A172 (cell line): Measurements from ENCODE around the gene TRIM62. TPM values are rescaled to one million over a fixed set of nuclear protein-coding genes. Genes with fewer than 3 reads are reported as not detected.

ENCODE experiments used
- DNase-seq: peaks from one replicate; pipeline ENCODE4 v3.0.0-alpha.2; 2015; ENCODE audit warnings: low spot score
- total RNA-seq: library from RNA; depleted of rRNA; stranded (reverse); fragments of >200 nt; shearing (Covaris generic); gene quantifications from 2 replicates; pipeline ENCODE4 v1.2.3, GENCODE V29; 2014; rRNA removed

Gene TRIM62
- total RNA-seq = 1.00 and 1.4 TPM in 2 replicates

GRCh38 chr1:33181921-33182341 is at the start of gene TRIM62:
Gene TRIM62, minus strand, starts transcription at chr1:33182043. Its CDS starts 611 bp downstream, at chr1:33181432.
- peak; percentile 23 for DNase-seq

GRCh38 chr1:33231166-33231565 is 49.3 kb upstream of the TRIM62 start:
- DNase-seq = no peak

- DNase-seq = no peak
These were observed 47.2 kb upstream of the TRIM62 start for GRCh38 chr1:33228935-33229487.

- no peak for DNase-seq
These were observed 43.7 kb upstream of the TRIM62 start for GRCh38 chr1:33225586-33225985.

GRCh38 chr1:33224166-33224707 is 42.4 kb upstream of the TRIM62 start:
- DNase-seq = no peak

- no peak for DNase-seq
These were observed 40.5 kb upstream of the TRIM62 start for GRCh38 chr1:33222381-33222780.

GRCh38 chr1:33221385-33221758 is 39.5 kb upstream of the TRIM62 start:
- no peak for DNase-seq

- no peak for DNase-seq
These were observed 39.0 kb upstream of the TRIM62 start for GRCh38 chr1:33220676-33221384.

- no peak for DNase-seq
These were observed 38.2 kb upstream of the TRIM62 start for GRCh38 chr1:33219886-33220661.

- no peak for DNase-seq
These were observed 30.1 kb upstream of the TRIM62 start for GRCh38 chr1:33211972-33212371.

- DNase-seq = no peak
These were observed 24.5 kb upstream of the TRIM62 start for GRCh38 chr1:33206340-33206739.

- no peak for DNase-seq
These were observed 13.7 kb upstream of the TRIM62 start for GRCh38 chr1:33195556-33195955.

- DNase-seq = no peak
These were observed 10.0 kb upstream of the TRIM62 start for GRCh38 chr1:33191731-33192275.

GRCh38 chr1:33190701-33191100 is 8.9 kb upstream of the TRIM62 start:
- DNase-seq = no peak

- no peak for DNase-seq
These were observed 6.9 kb upstream of the TRIM62 start for GRCh38 chr1:33188572-33189275.

GRCh38 chr1:33186936-33187335 is 5.1 kb upstream of the TRIM62 start:
- no peak for DNase-seq

- DNase-seq = no peak
These were observed 3.7 kb upstream of the TRIM62 start for GRCh38 chr1:33185541-33185940.

- DNase-seq = no peak
These were observed 1.5 kb upstream of the TRIM62 start for GRCh38 chr1:33183306-33183705.

GRCh38 chr1:33182896-33183295 is 1.1 kb upstream of the TRIM62 start:
- DNase-seq = no peak

- no peak for DNase-seq
These were observed 578 bp upstream of the TRIM62 start for GRCh38 chr1:33182401-33182841.
